ENCODE results near the gene C9orf85.

Gene C9orf85

GRCh38 chr9:71908825-71909224, 2.6 kb upstream of the C9orf85 start:
- DNase-seq: no peak

GRCh38 chr9:71909887-71910649, 1.4 kb upstream of the C9orf85 start:
- peak; percentile 52 for DNase-seq

- DNase-seq: no peak
Observed at GRCh38 chr9:71910650-71911060, 784 bp upstream of the C9orf85 start.

GRCh38 chr9:71911908-71912335, 483 bp downstream of the C9orf85 start:
- DNase-seq: peak; percentile 45

GRCh38 chr9:71915495-71915894, 4.1 kb downstream of the C9orf85 start:
- no peak for DNase-seq

GRCh38 chr9:71916834-71917534, 5.5 kb downstream of the C9orf85 start:
- no peak for DNase-seq

GRCh38 chr9:71918419-71918818, 7.0 kb downstream of the C9orf85 start:
- DNase-seq: no peak

GRCh38 chr9:71920456-71921189, 9.2 kb downstream of the C9orf85 start:
- no peak for DNase-seq

GRCh38 chr9:71921190-71921814, 9.9 kb downstream of the C9orf85 start:
- peak; percentile 23 for DNase-seq

GRCh38 chr9:71924576-71924975, 13.1 kb downstream of the C9orf85 start:
- no peak for DNase-seq

- no peak for DNase-seq
Observed at GRCh38 chr9:71925834-71926233, 14.4 kb downstream of the C9orf85 start.

GRCh38 chr9:71928376-71928775, 16.9 kb downstream of the C9orf85 start:
- DNase-seq: peak; percentile 49

GRCh38 chr9:71928806-71929205, 17.4 kb downstream of the C9orf85 start:
- DNase-seq: no peak

GRCh38 chr9:71929223-71929622, 17.8 kb downstream of the C9orf85 start:
- DNase-seq: peak; percentile 82

GRCh38 chr9:71929791-71930440, 18.5 kb downstream of the C9orf85 start:
- peak; percentile 79 for DNase-seq

GRCh38 chr9:71931166-71931565, 19.7 kb downstream of the C9orf85 start:
- no peak for DNase-seq

- DNase-seq: no peak
Observed at GRCh38 chr9:71936066-71936465, 24.6 kb downstream of the C9orf85 start.

- no peak for DNase-seq
Observed at GRCh38 chr9:71937070-71937625, 25.7 kb downstream of the C9orf85 start.

- DNase-seq: no peak
Observed at GRCh38 chr9:71937898-71938297, 26.5 kb downstream of the C9orf85 start.

GRCh38 chr9:71941060-71941568, 29.7 kb downstream of the C9orf85 start:
- peak; percentile 70 for DNase-seq

- DNase-seq: no peak
Observed at GRCh38 chr9:71941998-71942567, 30.6 kb downstream of the C9orf85 start.
